Right cardiac atrium (tissue), 5 donors: ENCODE results near the gene FKBP1B. TPM values are rescaled to one million over a fixed set of nuclear protein-coding genes. Genes with fewer than 3 reads are reported as not detected.

Source experiments
- ATAC-seq, 2 donors: fragments of 200-7000 bp; cut with Tn5 transposase; one replicate each; pipeline versions ENCODE4 v1.8.0 to v1.9.1; 2020; ENCODE audit warnings: moderate library complexity in 2 of 2, mild to moderate bottlenecking in 1 of 2
- DNase-seq, 3 donors: peaks; one replicate each; pipeline ENCODE4 v3.0.0-alpha.2; 2020
- H3K27ac ChIP-seq: one replicate; pipeline ENCODE4 v1.5.1; 2013; ENCODE audit warnings: mild to moderate bottlenecking, low read length, control low read depth, moderate library complexity
- H3K27me3 ChIP-seq: one replicate; pipeline ENCODE4 v1.6.1; 2013; ENCODE audit not compliant: control insufficient read depth, insufficient read depth
- H3K4me1 ChIP-seq: one replicate; pipeline ENCODE4 v1.6.1; 2013; ENCODE audit warnings: low read length; ENCODE audit not compliant: control insufficient read depth, insufficient read depth
- H3K4me3 ChIP-seq: one replicate; pipeline ENCODE4 v1.5.1; 2013; ENCODE audit warnings: low read length, control low read depth
- H3K9me3 ChIP-seq: one replicate; pipeline ENCODE4 v1.6.1; 2013; ENCODE audit warnings: low read length; ENCODE audit not compliant: control insufficient read depth
- WGBS: extraction: QIAGEN DNeasy Blood & Tissue Kit; methylation state at CpG from one replicate; pipeline ENCODE4 v1.1.7; 2013; 5-methylcytosine and 5-hydroxymethylcytosine counted together
- intact Hi-C, 4 donors: fragments of 100-400 bp; cut with DNase I; formaldehyde crosslinking; loops; one replicate each; pipeline versions ENCODE4 v1.11.0 to v1.14.0; 2022 to 2023
- polyA plus RNA-seq: library from polyadenylated mRNA; stranded (reverse); fragments of 200-250 nt; gene quantifications from one replicate; pipeline ENCODE4 v1.2.3, GENCODE V29; 2013
- total RNA-seq, 4 donors: library from RNA; stranded (reverse); fragmentation: NEBNext Ultra II Directional; extraction: Animal tissue kit (Norgen Biotek cat#: 25700); gene quantifications; one replicate each; pipeline ENCODE4 v1.2.1, GENCODE V29; 2021
- donor health status: healthy with polysubstance abuse.
- donor health status: DM: no; HTN: yes; CAD: no.
- donor health status: DM: no; HTN: no; CAD: no.
- donor health status: DM: no; HTN: yes; CAD: no; lungs with severe emphysema.
- donor health status: DM: yes; HTN: yes; CAD: no.

Gene FKBP1B
- total and polyA plus RNA-seq, 5 donors: 2.7 to 5.1 (median 4.3) TPM

DNA sequence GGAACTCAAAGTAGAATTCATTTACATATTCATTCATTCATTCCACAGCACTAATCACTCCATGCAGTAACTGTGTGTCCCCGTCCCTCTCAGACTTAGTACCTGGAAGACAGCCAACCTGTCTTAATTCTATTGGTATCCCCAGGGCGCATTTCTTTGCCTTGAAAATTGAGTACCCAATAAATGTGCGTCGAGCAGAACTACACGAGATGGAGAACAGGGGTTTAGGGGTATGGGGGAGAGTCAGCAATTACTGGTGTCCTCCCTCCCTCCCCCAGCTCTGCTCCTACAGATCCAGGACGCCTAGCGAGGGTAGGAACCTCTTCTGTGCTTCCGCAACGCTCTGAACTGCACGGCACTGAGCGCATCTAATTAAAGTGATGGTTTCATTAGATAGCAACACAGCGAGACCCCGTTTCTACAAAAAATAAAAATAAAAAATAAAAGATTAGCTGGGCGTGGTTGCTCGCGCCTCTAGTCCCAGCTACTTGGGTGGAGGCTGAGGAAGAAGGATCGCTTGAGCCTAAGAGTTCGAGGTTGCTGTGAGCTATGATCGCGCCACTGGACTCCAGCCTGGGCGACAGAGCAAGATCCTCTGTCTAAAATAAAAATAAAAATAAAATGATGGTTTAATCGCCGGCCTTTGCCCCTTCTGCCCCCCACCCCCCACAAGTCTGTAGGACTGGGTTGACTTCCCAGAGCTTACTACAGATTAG, 614 bp upstream of the FKBP1B start:
- DNase-seq (no peak), ATAC-seq (no peak)
- peaks cover 2% of the 10 kb centered on the region for H3K4me1 ChIP-seq
- intact Hi-C loops: no loop called here
- H3K27ac ChIP-seq: no peak overlapping the region
- 25% methylated on average over 23 of the region's 23 CpGs for WGBS
- H3K27me3 ChIP-seq: no peaks in the 10 kb centered on the region
- H3K4me3 ChIP-seq: peak overlapping the region; percentile 85
- no peaks in the 10 kb centered on the region for H3K9me3 ChIP-seq

- Histone ChIP-seq H3K4me3 (peak overlapping the region; percentile 85), H3K27ac (peak overlapping the region; percentile 1), H3K4me1 (peaks cover 2% of the 10 kb centered on the region), H3K9me3 (no peaks in the 10 kb centered on the region), H3K27me3 (no peaks in the 10 kb centered on the region)
- DNase-seq (peak; percentile 31 to 72 (median 70)), ATAC-seq (peak; percentile 6 to 25)
- 3% methylated on average over 47 of the region's 47 CpGs for WGBS
- intact Hi-C loops: no loop called here
Observed at GRCh38 chr2:24050041-24050979, 769 bp downstream of the FKBP1B start.

GRCh38 chr2:24051833-24052232, 2.3 kb downstream of the FKBP1B start:
- intact Hi-C loops: no loop called here
- no peak overlapping the region for H3K4me3 ChIP-seq
- WGBS: 74% methylated on average over 8 of the region's 8 CpGs
- H3K9me3 ChIP-seq: no peaks in the 10 kb centered on the region
- ATAC-seq (no peak), DNase-seq (no peak)
- peaks cover 2% of the 10 kb centered on the region for H3K4me1 ChIP-seq
- no peaks in the 10 kb centered on the region for H3K27me3 ChIP-seq
- no peak overlapping the region for H3K27ac ChIP-seq

GRCh38 chr2:24052951-24053350, 3.4 kb downstream of the FKBP1B start:
- DNase-seq (no peak), ATAC-seq (no peak)
- intact Hi-C loops: no loop called here
- H3K9me3 ChIP-seq: no peaks in the 10 kb centered on the region
- H3K4me3 ChIP-seq: no peak overlapping the region
- peaks cover 2% of the 10 kb centered on the region for H3K4me1 ChIP-seq
- WGBS: 97% methylated on average over 1 of the region's 1 CpG
- no peaks in the 10 kb centered on the region for H3K27me3 ChIP-seq
- H3K27ac ChIP-seq: no peak overlapping the region

DNA sequence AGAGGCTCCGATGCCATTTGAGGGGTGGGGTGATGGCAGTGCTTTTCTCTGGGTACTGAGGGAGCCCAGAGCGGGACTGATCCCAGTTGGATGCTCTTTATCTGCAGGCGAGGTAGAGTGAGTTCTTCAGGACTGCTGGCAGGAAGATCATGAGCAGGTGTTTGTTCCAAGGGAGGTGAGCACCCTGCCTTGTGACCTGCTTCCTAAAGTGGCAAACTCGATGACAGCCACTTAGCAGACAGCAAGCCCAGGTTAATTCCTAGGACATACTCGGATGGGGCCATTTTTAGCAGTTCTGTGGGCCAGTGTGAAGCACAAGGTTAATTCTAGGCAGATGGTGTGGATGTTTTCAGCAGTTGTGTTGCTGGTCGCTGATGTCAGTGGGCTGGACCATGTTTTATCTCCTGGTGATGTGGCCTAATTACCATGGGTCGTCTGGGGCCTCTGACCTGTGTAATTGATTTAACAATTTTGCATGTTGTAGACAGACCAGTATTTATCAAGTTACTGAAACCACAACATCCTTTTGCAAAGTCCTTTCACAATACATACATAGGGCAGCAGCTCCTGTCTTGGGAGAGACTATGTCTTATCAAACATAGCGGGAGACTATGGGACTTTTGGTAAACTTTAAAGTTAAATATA, 4.9 kb downstream of the FKBP1B start:
- no peak overlapping the region for H3K27ac ChIP-seq
- ATAC-seq (no peak), DNase-seq (no peak)
- no peaks in the 10 kb centered on the region for H3K27me3 ChIP-seq
- H3K4me3 ChIP-seq: no peak overlapping the region
- no peaks in the 10 kb centered on the region for H3K4me1 ChIP-seq
- H3K9me3 ChIP-seq: no peaks in the 10 kb centered on the region
- intact Hi-C loops: no loop called here
- WGBS: 75% methylated on average over 8 of the region's 8 CpGs

DNA sequence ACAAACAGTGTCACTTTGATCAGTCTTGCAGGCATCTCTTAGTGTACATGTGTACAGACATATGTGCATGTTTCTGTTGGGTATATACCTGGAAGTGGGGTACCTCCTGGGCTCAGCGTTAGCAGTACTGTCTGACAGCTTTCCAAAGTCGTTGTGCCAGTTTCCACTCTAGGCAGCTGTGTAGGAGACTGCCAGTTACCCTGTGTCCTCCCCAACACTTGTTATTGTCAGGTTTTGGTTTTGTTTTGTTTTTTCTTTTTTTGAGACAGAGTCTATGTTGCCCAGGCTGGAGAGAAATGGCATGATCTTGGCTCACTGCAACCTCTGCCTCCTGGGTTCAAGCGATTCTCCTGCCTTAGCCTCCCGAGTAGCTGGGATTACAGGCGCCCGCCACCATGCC, 6.2 kb downstream of the FKBP1B start:
- ATAC-seq: no peak
- Histone ChIP-seq H3K27me3 (no peaks in the 10 kb centered on the region), H3K4me3 (no peak overlapping the region), H3K4me1 (no peaks in the 10 kb centered on the region), H3K27ac (no peak overlapping the region), H3K9me3 (no peaks in the 10 kb centered on the region)
- intact Hi-C loops: no loop called here
- DNase-seq: no peak
- WGBS: 84% methylated on average over 6 of the region's 6 CpGs

DNA sequence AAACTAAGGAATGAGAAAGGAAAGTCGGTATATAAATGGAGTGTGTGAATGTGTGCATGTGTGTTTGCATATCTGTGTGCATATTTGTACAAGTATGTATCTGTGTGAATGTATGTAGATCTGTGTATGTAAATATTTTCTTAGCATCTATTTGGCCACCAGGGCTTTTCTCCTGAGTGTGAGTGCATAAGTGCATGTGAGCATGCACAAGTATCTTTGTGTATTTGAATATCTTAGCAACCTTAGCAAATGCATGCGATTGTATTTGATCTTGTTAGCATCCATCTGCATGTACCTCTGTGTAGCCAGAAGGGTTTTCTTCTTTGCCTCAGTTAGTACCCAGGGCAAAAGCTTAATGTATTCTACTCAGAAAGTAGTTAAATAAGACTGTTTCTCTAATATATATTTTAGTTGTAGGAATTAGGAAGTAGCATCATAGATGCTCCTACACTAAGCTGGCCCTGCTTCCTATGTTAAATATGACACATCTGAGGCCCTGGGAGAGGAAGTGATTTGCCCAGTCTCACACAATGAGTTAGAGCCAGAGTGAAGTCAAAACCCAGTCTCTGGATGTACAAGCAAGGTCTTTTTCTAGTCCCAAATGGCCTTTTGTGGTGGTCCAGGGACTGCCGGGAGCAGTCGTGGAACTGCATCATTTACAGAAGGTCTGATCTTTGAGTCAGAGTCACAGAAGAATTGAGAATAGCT, 9.2 kb downstream of the FKBP1B start:
- no peak overlapping the region for H3K4me3 ChIP-seq
- H3K4me1 ChIP-seq: no peaks in the 10 kb centered on the region
- H3K27me3 ChIP-seq: no peaks in the 10 kb centered on the region
- no peak for DNase-seq
- 89% methylated on average over 4 of the region's 4 CpGs for WGBS
- H3K9me3 ChIP-seq: no peaks in the 10 kb centered on the region
- intact Hi-C loops: no loop called here
- no peak for ATAC-seq
- no peak overlapping the region for H3K27ac ChIP-seq

DNA sequence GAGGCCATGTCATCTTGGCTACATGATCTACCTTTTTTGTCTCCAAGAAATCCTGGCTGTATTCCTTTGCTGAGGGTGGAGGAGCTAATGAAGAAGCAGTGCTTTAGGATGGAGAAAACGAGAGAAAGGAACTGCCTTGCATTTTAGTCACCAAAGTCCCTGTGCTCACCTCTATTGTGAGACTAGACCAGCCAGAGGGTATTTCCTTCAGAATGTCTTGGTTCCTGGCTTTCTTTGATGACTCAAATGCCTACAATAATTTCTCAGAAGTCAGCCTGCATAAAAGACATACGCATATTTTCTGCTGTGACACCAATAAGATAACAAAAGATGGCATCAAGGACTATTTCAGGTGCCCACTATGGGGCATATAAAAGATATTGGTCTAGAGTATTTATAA, 15.8 kb downstream of the FKBP1B start:
- DNase-seq (no peak), ATAC-seq (no peak)
- Histone ChIP-seq H3K4me1 (no peaks in the 10 kb centered on the region), H3K27ac (no peak overlapping the region), H3K27me3 (no peaks in the 10 kb centered on the region), H3K4me3 (no peak overlapping the region), H3K9me3 (no peaks in the 10 kb centered on the region)
- intact Hi-C loops: no loop called here
- whole genome bisulfite sequencing: 81% methylated on average over 2 of the region's 2 CpGs

GRCh38 chr2:24072259-24072658, 22.7 kb downstream of the FKBP1B start:
- no peak for ATAC-seq
- peaks cover 2% of the 10 kb centered on the region for H3K4me1 ChIP-seq
- H3K27me3 ChIP-seq: no peaks in the 10 kb centered on the region
- no peak for DNase-seq
- H3K4me3 ChIP-seq: no peak overlapping the region
- intact Hi-C loops: no loop called here
- no peaks in the 10 kb centered on the region for H3K9me3 ChIP-seq
- WGBS: 93% methylated on average over 4 of the region's 4 CpGs
- no peak overlapping the region for H3K27ac ChIP-seq

GRCh38 chr2:24073816-24074215, 24.3 kb downstream of the FKBP1B start:
- Histone ChIP-seq H3K4me3 (no peak overlapping the region), H3K27ac (no peak overlapping the region), H3K4me1 (peaks cover 2% of the 10 kb centered on the region), H3K9me3 (no peaks in the 10 kb centered on the region), H3K27me3 (no peaks in the 10 kb centered on the region)
- ATAC-seq (no peak), DNase-seq (no peak)
- intact Hi-C loops: no loop called here
- WGBS: 88% methylated on average over 6 of the region's 6 CpGs
